SK-N-SH treated with all-trans-retinoic acid at 6 μM for 48 hours (cell line): ENCODE data around the gene ARVCF.

Source experiments
- CSDC2 ChIP-seq: fragments of 250-450 bp; sonication (Bioruptor Pico); IDR thresholded peaks from 2 replicates; pipeline ENCODE4 v1.5.0; 2020; ENCODE audit warnings: mild to moderate bottlenecking, moderate library complexity
- GLIS3 ChIP-seq: fragments of 250-450 bp; sonication (Bioruptor Pico); IDR thresholded peaks from 2 replicates; pipeline ENCODE4 v1.5.0; 2020; ENCODE audit warnings: mild to moderate bottlenecking, moderate library complexity
- ISL1 ChIP-seq: fragments of 250-450 bp; sonication (Bioruptor Pico); IDR thresholded peaks from 2 replicates; pipeline ENCODE4 v2.1.2; 2022; ENCODE audit warnings: mild to moderate bottlenecking, moderate library complexity
- ZFP3 ChIP-seq: fragments of 250-450 bp; sonication (Bioruptor Pico); IDR thresholded peaks from 2 replicates; pipeline ENCODE4 v1.5.0; 2020; ENCODE audit warnings: mild to moderate bottlenecking, moderate library complexity
- TF ChIP-seq, protein P1 (sequence below): fragments of 250-450 bp; sonication (Bioruptor Pico); IDR thresholded peaks from 2 replicates; pipeline ENCODE4 v1.8.0; 2021; ENCODE audit warnings: low read depth, mild to moderate bottlenecking, moderate library complexity, borderline replicate concordance

DNA sequence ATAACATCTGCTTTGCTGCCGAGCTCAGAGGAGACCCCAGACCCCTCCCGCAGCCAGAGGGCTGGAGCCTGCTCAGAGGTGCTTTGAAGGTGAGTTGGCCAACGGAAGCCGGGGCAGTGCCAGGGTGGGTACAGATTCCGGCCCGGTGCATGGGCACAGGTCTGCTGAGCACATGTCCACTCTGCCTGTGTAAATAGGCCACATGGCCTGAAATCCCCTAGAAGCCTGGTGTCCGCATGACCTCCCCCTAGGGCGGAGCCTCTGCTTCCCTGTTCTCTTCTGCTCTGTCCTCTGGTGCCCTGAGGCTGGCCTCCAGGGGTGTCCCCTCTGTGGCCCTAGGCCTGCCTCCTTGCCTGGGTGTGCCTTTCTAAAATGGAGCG lies 55.4 kb downstream of the ARVCF start:
- TF ChIP-seq ZFP3 (CRISPR knock-in tag) (no peak), ISL1 (CRISPR knock-in tag) (no peak), CSDC2 (CRISPR knock-in tag) (no peak), GLIS3 (no peak)
- TF ChIP-seq, protein P1, sequence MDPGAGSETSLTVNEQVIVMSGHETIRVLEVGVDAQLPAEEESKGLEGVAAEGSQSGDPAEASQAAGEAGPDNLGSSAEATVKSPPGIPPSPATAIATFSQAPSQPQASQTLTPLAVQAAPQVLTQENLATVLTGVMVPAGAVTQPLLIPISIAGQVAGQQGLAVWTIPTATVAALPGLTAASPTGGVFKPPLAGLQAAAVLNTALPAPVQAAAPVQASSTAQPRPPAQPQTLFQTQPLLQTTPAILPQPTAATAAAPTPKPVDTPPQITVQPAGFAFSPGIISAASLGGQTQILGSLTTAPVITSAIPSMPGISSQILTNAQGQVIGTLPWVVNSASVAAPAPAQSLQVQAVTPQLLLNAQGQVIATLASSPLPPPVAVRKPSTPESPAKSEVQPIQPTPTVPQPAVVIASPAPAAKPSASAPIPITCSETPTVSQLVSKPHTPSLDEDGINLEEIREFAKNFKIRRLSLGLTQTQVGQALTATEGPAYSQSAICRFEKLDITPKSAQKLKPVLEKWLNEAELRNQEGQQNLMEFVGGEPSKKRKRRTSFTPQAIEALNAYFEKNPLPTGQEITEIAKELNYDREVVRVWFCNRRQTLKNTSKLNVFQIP (CRISPR knock-in tag), result no peak
